ENCODE measurements around the gene ARMC3.

The ARMC3 gene

GRCh38 chr10:22988581-22989360, 60.9 kb downstream of the ARMC3 start:
- TF ChIP-seq CTCF (IDR thresholded peaks at IDR 0.05; ENCODE audit: extremely low read depth, insufficient read depth, missing control alignments) = peak; percentile 91
- peak; percentile 64 for DNase-seq (ENCODE audit: low spot score)
- in situ Hi-C loops (cut with MboI; ENCODE audit: low pct_unique_long_range_greater_than_20kb, low sequenced_read_pairs, unreplicated experiment) = loop anchor here (10.0 to 25.0 kb wide), 3 partner anchors 434 to 984 kb away; partner anchors contain the start of genes BMI1, COMMD3 and DNAJC1

- in situ Hi-C loops (cut with MboI; ENCODE audit: low pct_unique_long_range_greater_than_20kb, low sequenced_read_pairs, unreplicated experiment) = loop anchor here (25.0 kb wide), 1 partner anchor 678 kb away; the partner anchor contains the start of genes BMI1 and COMMD3
- no peak for DNase-seq (ENCODE audit: low spot score)
- TF ChIP-seq CTCF (IDR thresholded peaks at IDR 0.05; ENCODE audit: extremely low read depth, insufficient read depth, missing control alignments) = no peak
These were observed 62.6 kb downstream of the ARMC3 start for GRCh38 chr10:22990443-22990842.

- in situ Hi-C loops (cut with MboI; ENCODE audit: low pct_unique_long_range_greater_than_20kb, low sequenced_read_pairs, unreplicated experiment) = loop anchor here (25.0 kb wide), 1 partner anchor 680 kb away; the partner anchor contains the start of genes BMI1 and COMMD3
- peak; percentile 53 for DNase-seq (ENCODE audit: low spot score)
- TF ChIP-seq CTCF (IDR thresholded peaks at IDR 0.05; ENCODE audit: extremely low read depth, insufficient read depth, missing control alignments) = no peak
These were observed 64.2 kb downstream of the ARMC3 start for GRCh38 chr10:22992075-22992474.

- no peak for TF ChIP-seq CTCF (IDR thresholded peaks at IDR 0.05; ENCODE audit: extremely low read depth, insufficient read depth, missing control alignments)
- DNase-seq (ENCODE audit: low spot score) = no peak
- in situ Hi-C loops (cut with MboI; ENCODE audit: low pct_unique_long_range_greater_than_20kb, low sequenced_read_pairs, unreplicated experiment) = loop anchor here (25.0 kb wide), 1 partner anchor 680 kb away; the partner anchor contains the start of genes BMI1 and COMMD3
These were observed 64.8 kb downstream of the ARMC3 start for GRCh38 chr10:22992621-22993020.

GRCh38 chr10:22993314-22993713, 65.5 kb downstream of the ARMC3 start:
- no peak for DNase-seq (ENCODE audit: low spot score)
- in situ Hi-C loops (cut with MboI; ENCODE audit: low pct_unique_long_range_greater_than_20kb, low sequenced_read_pairs, unreplicated experiment) = loop anchor here (25.0 kb wide), 1 partner anchor 681 kb away; the partner anchor contains the start of genes BMI1 and COMMD3
- TF ChIP-seq CTCF (IDR thresholded peaks at IDR 0.05; ENCODE audit: extremely low read depth, insufficient read depth, missing control alignments) = no peak

GRCh38 chr10:22997096-22997495, 69.2 kb downstream of the ARMC3 start:
- DNase-seq (ENCODE audit: low spot score) = no peak
- in situ Hi-C loops (cut with MboI; ENCODE audit: low pct_unique_long_range_greater_than_20kb, low sequenced_read_pairs, unreplicated experiment) = loop anchor here (25.0 kb wide), 1 partner anchor 685 kb away; the partner anchor contains the start of genes BMI1 and COMMD3
- no peak for TF ChIP-seq CTCF (IDR thresholded peaks at IDR 0.05; ENCODE audit: extremely low read depth, insufficient read depth, missing control alignments)
